K562 (cell line): ENCODE measurements around the gene ALPK1. TPM values are rescaled to one million over a fixed set of nuclear protein-coding genes. Genes with fewer than 3 reads are reported as not detected.

Experiments used
- ATAC-seq: fragments of 200-7000 bp; cut with Tn5 transposase; 3 replicates; pipeline ENCODE4 v1.9.1; 2020; ENCODE audit warnings: moderate library complexity
- BruUV-seq: library from RNA; stranded (reverse); fragments of 400-500 nt; replicated peaks from 2 replicates; lab custom pipeline; 2021; lab: Mats Ljungman, UMichigan
- CTCF ChIA-PET: fragments of 300-600 bp; formaldehyde crosslinking; extraction: SDS; loops from one replicate; lab custom pipeline; 2021; ENCODE audit warnings: low intra/inter-chr PET ratio; lab: Yijun Ruan, JAX
- POLR2A ChIA-PET: fragments of 300-600, 350-650 bp; sonication (Branson Sonifier 250); formaldehyde crosslinking; extraction: SDS; loops from one replicate; lab custom pipeline; 2021; ENCODE audit warnings: antibody characterized with exemption, inconsistent platforms; lab: Yijun Ruan, JAX
- DNase-seq, 4 experiments: peaks; one replicate each; pipeline versions ENCODE4 v3.0.0 to v3.0.0-alpha.2; 2011 to 2018; ENCODE audit warnings: low spot score in 3 of 4, mixed read lengths in 3 of 4; ENCODE audit errors: extremely low read depth in 1 of 4
- FAIRE-seq: peaks from 2 replicates; lab custom pipeline; 2011; peaks lifted over from hg19 to GRCh38; lab: Jason Lieb, UNC
- H2AFZ ChIP-seq: 2 replicates; pipeline ENCODE4 v1.6.0; 2011; ENCODE audit warnings: low read depth, low read length, control low read depth, inconsistent platforms
- H3K27ac ChIP-seq: fragments of 200-600 bp; 3 replicates; pipeline ENCODE4 v1.8.0; 2011; ENCODE audit warnings: low read depth, mild to moderate bottlenecking, control low read depth, inconsistent platforms, low read length, moderate library complexity, mixed read lengths; ENCODE audit errors: extremely low read depth
- H3K27me3 ChIP-seq, 2 experiments: fragments of 300-600 bp in 1 of 2; 2 replicates in 1 of 2; 3 replicates in 1 of 2; pipeline versions ENCODE4 v1.6.0 to v1.8.0; 2011; ENCODE audit warnings: inconsistent platforms in 2 of 2, low read length in 2 of 2, mild to moderate bottlenecking in 1 of 2, mixed read lengths in 1 of 2, moderate library complexity in 1 of 2; ENCODE audit not compliant: control insufficient read depth in 2 of 2, insufficient read depth in 2 of 2
- H3K36me3 ChIP-seq: fragments of 300-600 bp; 3 replicates; pipeline ENCODE4 v1.8.0; 2011; ENCODE audit warnings: mild to moderate bottlenecking, low read length, inconsistent platforms; ENCODE audit not compliant: control insufficient read depth, insufficient read depth
- H3K4me1 ChIP-seq, 2 experiments: fragments of 200-600 bp in 1 of 2; replicated peaks in 1 of 2; 2 replicates in 1 of 2; 3 replicates in 1 of 2; pipeline versions ENCODE4 v1.5.1 to v1.8.0; 2011; ENCODE audit warnings: inconsistent platforms in 2 of 2, low read length in 2 of 2, mild to moderate bottlenecking in 1 of 2, mixed read lengths in 1 of 2, moderate library complexity in 1 of 2; ENCODE audit not compliant: control insufficient read depth in 2 of 2, insufficient read depth in 2 of 2
- H3K4me2 ChIP-seq: 2 replicates; pipeline ENCODE4 v1.6.1; 2011; ENCODE audit warnings: low read length, control low read depth, inconsistent platforms, mixed read lengths; ENCODE audit not compliant: insufficient read depth
- H3K4me3 ChIP-seq: fragments of 200-600 bp; sonication (generic), shearing (Covaris generic); 2 replicates; pipeline ENCODE4 v1.5.1; 2016; ENCODE audit warnings: control low read depth, inconsistent platforms
- H3K79me2 ChIP-seq: fragments of 200-600 bp; 3 replicates; pipeline ENCODE4 v1.8.0; 2011; ENCODE audit warnings: low read length, inconsistent platforms; ENCODE audit not compliant: control insufficient read depth, insufficient read depth
- H3K9ac ChIP-seq, 2 experiments: 2 replicates each; pipeline versions ENCODE4 v1.6.0 to v1.6.1; 2011; ENCODE audit warnings: low read depth in 2 of 2, low read length in 2 of 2, control low read depth in 1 of 2, inconsistent platforms in 1 of 2, mild to moderate bottlenecking in 1 of 2, mixed read lengths in 1 of 2; ENCODE audit not compliant: insufficient read depth in 1 of 2
- H3K9me1 ChIP-seq: one replicate; pipeline ENCODE4 v1.6.0; 2011; ENCODE audit warnings: inconsistent platforms, mild to moderate bottlenecking, low read length, moderate library complexity; ENCODE audit not compliant: control insufficient read depth, insufficient read depth
- H3K9me3 ChIP-seq: replicated peaks from 2 replicates; pipeline ENCODE4 v1.5.1; 2011; ENCODE audit warnings: low read depth, low read length, inconsistent platforms; ENCODE audit not compliant: control insufficient read depth, insufficient read depth
- H4K20me1 ChIP-seq: replicated peaks from 2 replicates; pipeline ENCODE4 v1.6.1; 2011; ENCODE audit warnings: low read length, inconsistent platforms, mixed read lengths; ENCODE audit not compliant: control insufficient read depth, insufficient read depth
- GTF2F1 ChIP-seq: IDR thresholded peaks from 2 replicates; pipeline ENCODE4 v1.6.1; 2011; ENCODE audit warnings: low read depth, low read length, improper control_type of control experiment
- HDGF ChIP-seq: fragments of 450-650 bp; IDR thresholded peaks from 2 replicates; pipeline ENCODE4 v1.6.1; 2016
- MXI1 ChIP-seq: IDR thresholded peaks from 2 replicates; pipeline ENCODE4 v1.6.1; 2011; ENCODE audit warnings: low read depth, mild to moderate bottlenecking, improper control_type of control experiment, low read length
- NFIC ChIP-seq: fragments of 450-650 bp; IDR thresholded peaks from 2 replicates; pipeline ENCODE4 v1.6.1; 2017; ENCODE audit warnings: mild to moderate bottlenecking, inconsistent platforms
- PHTF2 ChIP-seq: fragments of 250-450 bp; sonication (Bioruptor Pico); IDR thresholded peaks from 2 replicates; pipeline ENCODE4 v1.5.0; 2021; ENCODE audit warnings: mild to moderate bottlenecking
- SRSF1 ChIP-seq: fragments of 200-400 bp; formaldehyde crosslinking; IDR thresholded peaks from 2 replicates; pipeline ENCODE4 v1.6.1; 2017; ENCODE audit warnings: mild to moderate bottlenecking, low read depth, low read length, moderate library complexity
- ZNF431 ChIP-seq: sonication (generic); formaldehyde crosslinking; IDR thresholded peaks from 2 replicates; pipeline ENCODE4 v1.8.0; 2022; ENCODE audit warnings: mild to moderate bottlenecking, missing genetic modification reagents
- WGBS: fragments of 100-300 bp; shearing (Covaris generic); methylation state at CpG from one replicate; pipeline ENCODE4 v1.1.6; 2016; ENCODE audit warnings: low coverage, mixed read lengths; ENCODE audit not compliant: insufficient coverage; ENCODE audit errors: missing lambda C conversion rate; 5-methylcytosine and 5-hydroxymethylcytosine counted together
- in situ Hi-C: fragments of 300-500 bp; cut with MboI; formaldehyde crosslinking; loops from 4 replicates; pipeline ENCODE4 v1.15.0; 2018; ENCODE audit warnings: inconsistent platforms, mixed read lengths
- intact Hi-C: fragments of 100-400 bp; cut with micrococcal nuclease; formaldehyde crosslinking; loops from 2 replicates; pipeline ENCODE4 v1.14.2; 2022
- polyA plus RNA-seq, 8 experiments: library from polyadenylated mRNA; depleted of rRNA in 4 of 8; stranded (reverse) in 5 of 8; unstranded in 3 of 8; fragments of >200 nt; fragmentation: Nextera tagmentation in 2 of 8; fragmentation: Illumina TruSeq in 1 of 8; extraction: Ambion mirVana in 2 of 8; extraction: Trizol in 1 of 8; gene quantifications; 2 replicates each; pipeline versions ENCODE4 v1.2.1 to v1.2.3, GENCODE V29; 2011 to 2014; ENCODE audit warnings: inconsistent platforms in 1 of 8, missing spikeins in 1 of 8
- total RNA-seq, 7 experiments: library from RNA; depleted of rRNA in 6 of 7; stranded (reverse); fragments of >200 nt in 6 of 7; fragmentation: Illumina TruSeq in 2 of 7; extraction: Trizol in 2 of 7; gene quantifications; 2 replicates each; pipeline versions ENCODE4 v1.2.1 to v1.2.3, GENCODE V29; 2011 to 2021; ENCODE audit warnings: low replicate concordance in 1 of 7

The ALPK1 gene
- total and polyA plus RNA-seq, 9 of the 15 experiments (the other 6 are each of a cell fraction or from before 2014, with no cell fraction given) = 2.3 to 6.9 (median 4.6) TPM

- POLR2A ChIA-PET = no interaction called here
- no peak overlapping the region for H3K4me2 ChIP-seq
- no peak for TF ChIP-seq HDGF
- TF ChIP-seq ZNF431 (CRISPR knock-in tag) = no peak
- no peak for TF ChIP-seq NFIC
- TF ChIP-seq PHTF2 (CRISPR knock-in tag) = no peak
- no peak for TF ChIP-seq SRSF1
- no peak for TF ChIP-seq GTF2F1
- no peak for TF ChIP-seq MXI1
Observed at GRCh38 chr4:112341033-112341432, 43.9 kb downstream of the ALPK1 start.

More at GRCh38 chr4:112341033-112341432, 43.9 kb downstream of the ALPK1 start:
- Histone ChIP-seq H3K27ac (no peak overlapping the region), H2AFZ (no peak overlapping the region), H3K9me3 (no peaks in the 10 kb centered on the region), H3K4me3 (no peak overlapping the region), H3K36me3 (no peaks in the 10 kb centered on the region), H3K4me1 (no peaks in the 10 kb centered on the region), H3K9me1 (no peaks in the 10 kb centered on the region), H3K9ac (no peak overlapping the region), H3K27me3 (peaks cover 4% of the 10 kb centered on the region in 2 experiments; a peak in 2 of 5 replicates), H4K20me1 (no peaks in the 10 kb centered on the region), H3K79me2 (no peaks in the 10 kb centered on the region)
- in situ Hi-C loops (loop anchor here (25.0 kb wide), 1 partner anchor 421 kb away; no protein-coding TSS in a partner anchor), intact Hi-C loops (no loop called here)
- 2% methylated on average over 5 of the region's 5 CpGs for WGBS
- ATAC-seq = no peak
- CTCF ChIA-PET = no interaction called here
- FAIRE-seq = no peak
- no TSS peak for BruUV-seq
- DNase-seq = no peak
